Ishikawa (cell line): ENCODE measurements around the gene ARAP1.

ENCODE experiments used
- EGR1 ChIP-seq: IDR thresholded peaks from 2 replicates; pipeline ENCODE4 v1.6.1; 2012
- EP300 ChIP-seq: IDR thresholded peaks from 2 replicates; pipeline ENCODE4 v1.6.1; 2012; ENCODE audit warnings: borderline replicate concordance
- MAX ChIP-seq: IDR thresholded peaks from 2 replicates; pipeline ENCODE4 v1.6.1; 2012
- RAD21 ChIP-seq: IDR thresholded peaks from 2 replicates; pipeline ENCODE4 v1.6.1; 2012; ENCODE audit warnings: low read depth
- REST ChIP-seq: IDR thresholded peaks from 2 replicates; pipeline ENCODE4 v1.6.1; 2012; ENCODE audit warnings: low read depth, mild to moderate bottlenecking
- TAF1 ChIP-seq: IDR thresholded peaks from 2 replicates; pipeline ENCODE4 v1.6.1; 2012; ENCODE audit warnings: low read depth, mild to moderate bottlenecking
- TCF12 ChIP-seq: IDR thresholded peaks from 2 replicates; pipeline ENCODE4 v1.6.1; 2012; ENCODE audit warnings: low read depth
- USF1 ChIP-seq: IDR thresholded peaks from 2 replicates; pipeline ENCODE4 v1.6.1; 2012

- no peak for TF ChIP-seq TAF1
- no peak for TF ChIP-seq EP300
- TF ChIP-seq TCF12, result no peak
- TF ChIP-seq EGR1, result no peak
- no peak for TF ChIP-seq MAX
- TF ChIP-seq RAD21, result no peak
- no peak for TF ChIP-seq USF1
- no peak for TF ChIP-seq REST
These were observed 104.3 kb downstream of the ARAP1 start for GRCh38 chr11:72647882-72648281.
